GM21576 (cell line): ENCODE measurements around the gene FAM32A.

Source experiments
- ATAC-seq: cut with Tn5 transposase; IDR thresholded peaks from one replicate; pipeline ENCODE4 v1.9.1; 2021; ENCODE audit warnings: mild to moderate bottlenecking, moderate library complexity; ENCODE audit not compliant: unreplicated experiment

The FAM32A gene

DNA sequence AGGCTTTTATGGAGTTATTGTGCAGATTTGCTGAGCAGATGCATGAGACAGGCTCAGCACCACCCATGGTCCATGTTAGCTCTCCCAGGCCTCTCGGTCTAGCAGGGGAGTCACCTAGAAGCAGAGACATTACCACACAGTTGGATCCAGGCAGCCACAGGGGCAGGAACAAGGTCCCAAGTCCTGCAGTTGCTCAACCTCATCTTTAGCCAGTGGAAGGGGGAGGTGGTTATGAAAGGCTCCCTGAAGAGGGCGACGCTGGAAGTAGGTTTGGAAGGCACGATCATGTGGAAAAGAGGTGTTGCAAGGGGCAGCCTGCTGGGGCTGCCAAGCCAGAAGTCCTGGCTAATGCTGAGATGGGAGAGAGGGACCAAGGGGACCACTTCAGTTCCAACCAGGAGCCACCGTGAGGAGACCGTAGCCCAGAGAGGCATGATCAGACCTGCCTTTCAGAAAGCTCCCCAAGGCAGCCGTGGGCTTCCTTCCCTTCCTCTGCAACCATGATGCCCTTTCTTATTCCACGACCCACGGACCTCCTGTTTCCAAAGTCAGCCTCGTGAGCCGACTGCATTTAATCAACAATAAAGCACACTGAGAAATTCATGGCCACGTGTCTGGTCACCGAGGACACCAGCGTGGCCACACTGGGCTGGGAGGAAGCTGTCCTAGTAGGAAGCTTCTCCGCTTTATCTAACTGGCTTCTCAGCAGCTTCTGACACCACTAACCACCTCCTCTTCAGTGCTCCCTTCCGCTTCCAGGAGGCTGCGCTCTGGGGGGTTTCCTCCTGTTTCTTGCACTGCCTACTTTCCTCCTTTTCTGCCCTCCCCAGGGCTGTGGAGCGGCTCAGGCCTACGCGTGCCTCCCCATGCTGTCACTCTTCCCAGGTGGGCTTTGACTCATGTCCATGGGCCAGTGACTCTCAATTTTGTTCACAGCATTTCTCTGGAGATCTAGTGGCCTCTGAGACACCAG is 15.1 kb downstream of the FAM32A start:
- no peak for ATAC-seq

DNA sequence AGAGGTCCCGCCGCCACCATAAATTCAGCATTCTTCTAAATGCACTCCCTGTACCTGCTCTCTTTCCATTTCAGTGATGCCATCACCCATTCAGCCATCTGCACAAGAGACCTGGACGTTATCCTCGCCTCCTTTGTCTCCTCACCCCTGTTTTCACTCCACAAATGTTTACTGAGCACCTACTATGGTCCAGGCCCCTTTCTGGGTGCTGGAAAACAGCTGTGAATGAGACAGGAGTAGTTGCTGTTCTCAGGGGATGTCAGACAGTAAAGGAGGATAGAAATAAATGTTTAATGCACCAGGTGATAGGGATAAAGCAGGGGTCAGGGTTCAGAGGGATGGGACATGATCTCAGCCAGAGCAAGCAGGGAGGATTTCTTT is 15.8 kb downstream of the FAM32A start:
- no peak for ATAC-seq

DNA sequence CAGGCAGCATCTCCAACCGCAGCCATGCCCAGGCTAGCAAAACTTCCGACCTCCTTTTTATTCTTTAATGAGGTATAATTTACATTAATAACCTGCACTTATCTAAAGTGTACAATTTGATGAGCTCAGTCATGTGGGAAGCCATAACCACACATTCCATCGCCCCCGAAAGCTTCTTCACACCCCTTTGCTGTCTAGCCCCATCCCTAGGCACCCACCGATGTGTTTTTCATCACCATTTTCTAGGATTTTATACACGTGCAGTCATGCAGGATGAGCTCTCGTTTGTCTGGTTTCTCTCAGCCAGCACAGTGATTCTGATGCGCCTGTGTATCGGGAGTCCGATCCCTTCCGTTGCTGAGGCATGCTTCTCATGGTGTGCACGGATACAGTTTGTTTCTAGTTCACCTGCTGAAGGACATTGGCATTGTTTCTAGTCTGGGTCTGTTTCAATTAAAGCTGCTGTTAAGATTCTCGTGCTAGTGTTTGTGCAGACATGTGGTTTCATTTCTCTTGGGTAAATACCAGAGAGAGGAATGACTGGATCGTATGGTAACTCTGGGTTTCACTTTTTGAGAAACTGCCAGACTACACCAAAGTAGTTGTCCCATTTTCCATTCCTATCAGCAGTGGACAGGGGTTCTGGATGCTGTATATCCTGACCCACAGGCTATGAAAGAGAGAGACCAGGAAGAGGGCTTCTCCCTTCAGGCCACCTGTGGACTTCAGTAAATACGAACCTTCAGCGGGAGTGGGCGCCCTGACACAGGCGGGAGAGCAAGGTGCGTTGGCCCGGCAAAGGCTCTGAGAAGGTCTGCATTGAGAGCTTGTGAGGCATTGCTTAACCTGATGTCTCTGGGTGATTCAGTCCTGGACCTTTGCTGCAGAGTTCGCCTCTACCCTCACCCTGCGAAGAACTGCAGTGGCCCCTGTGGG is 17.4 kb downstream of the FAM32A start:
- no peak for ATAC-seq

DNA sequence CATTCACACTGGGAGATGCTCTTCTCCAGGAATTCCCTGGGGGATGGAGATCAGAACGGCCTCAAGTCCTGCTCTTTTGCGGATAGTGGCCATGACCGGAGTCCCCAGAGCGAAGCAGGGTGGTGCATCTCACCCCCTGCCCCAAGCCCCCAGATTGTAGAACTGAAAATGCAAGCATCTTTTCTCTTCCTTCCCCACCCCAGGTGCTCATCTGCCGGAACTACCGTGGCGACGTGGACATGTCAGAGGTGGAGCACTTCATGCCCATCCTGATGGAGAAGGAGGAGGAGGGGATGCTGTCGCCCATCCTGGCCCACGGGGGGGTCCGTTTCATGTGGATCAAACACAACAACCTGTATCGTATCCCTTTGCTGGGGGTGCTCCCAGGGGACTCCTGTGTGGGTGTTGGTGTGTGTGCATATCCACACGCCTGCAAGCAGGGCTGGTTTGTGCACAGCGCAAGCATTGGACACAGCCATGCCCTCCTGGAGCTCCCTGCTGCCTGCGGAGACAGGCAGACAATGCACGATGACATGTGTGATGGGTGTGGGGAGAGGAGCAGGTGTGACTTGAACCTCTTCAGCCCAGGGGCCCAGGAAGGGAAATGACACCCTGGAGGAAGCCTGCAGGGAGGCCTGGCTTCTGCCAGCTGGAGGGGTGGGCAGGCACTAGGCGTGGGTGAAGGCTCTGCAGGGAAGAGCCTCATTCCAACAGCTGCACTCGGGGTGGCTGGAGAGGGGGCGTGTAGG is 18.2 kb downstream of the FAM32A start:
- no peak for ATAC-seq

DNA sequence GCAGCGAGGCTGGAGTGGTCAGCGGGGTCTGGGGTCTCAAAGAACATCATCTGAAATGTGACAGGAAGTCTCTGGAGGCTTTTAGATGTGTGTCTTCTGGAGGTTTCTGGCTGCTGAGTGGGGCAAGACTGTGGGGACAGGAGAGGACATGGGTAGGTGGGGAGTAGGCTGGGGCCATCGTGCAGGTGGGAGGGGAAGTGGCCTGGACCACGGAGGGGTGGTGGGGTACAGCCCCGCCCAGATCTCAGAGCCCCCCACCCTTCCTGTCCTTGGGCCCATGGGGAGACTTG is 18.7 kb downstream of the FAM32A start:
- ATAC-seq = no peak

DNA sequence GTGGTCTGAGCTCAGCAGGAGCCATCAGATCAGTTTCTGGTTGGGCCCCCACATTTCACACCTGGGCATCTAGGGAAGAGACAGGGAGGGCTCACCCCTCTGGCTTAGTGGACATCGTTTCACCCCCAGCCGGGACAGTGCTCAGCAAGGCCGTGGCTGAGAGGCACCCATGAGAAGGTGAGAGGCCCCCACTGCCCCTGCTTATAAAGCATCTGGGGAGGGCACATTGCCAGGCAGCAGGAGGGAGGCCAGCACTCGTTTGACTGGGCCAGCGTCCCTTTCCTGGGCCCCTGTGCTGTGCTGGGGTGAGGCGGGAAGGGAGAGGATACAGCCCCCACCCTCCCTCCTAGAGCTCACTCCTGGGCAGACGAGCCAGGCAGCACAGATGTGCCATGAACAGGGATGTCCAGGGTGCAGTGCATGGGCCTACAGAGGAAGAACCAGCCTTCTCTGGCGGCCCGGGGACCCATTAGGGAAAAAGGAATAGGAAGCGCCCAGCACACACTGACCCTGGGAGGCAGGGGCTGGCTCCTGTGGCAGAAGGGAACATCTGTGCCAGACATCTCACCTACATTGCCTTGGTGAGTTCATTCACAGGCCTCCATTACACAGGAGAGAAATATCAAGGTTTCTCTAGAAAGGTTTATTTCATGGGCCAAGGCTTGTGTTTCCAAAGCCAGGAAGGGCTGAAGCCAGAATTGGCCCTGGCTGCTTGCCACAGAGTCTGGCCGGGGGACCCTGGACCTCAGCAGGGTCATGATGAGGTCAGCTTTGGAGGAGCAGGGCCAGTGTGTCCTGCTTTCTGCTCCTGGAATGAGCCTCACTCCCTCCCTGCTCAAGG is 20.2 kb downstream of the FAM32A start:
- no peak for ATAC-seq

DNA sequence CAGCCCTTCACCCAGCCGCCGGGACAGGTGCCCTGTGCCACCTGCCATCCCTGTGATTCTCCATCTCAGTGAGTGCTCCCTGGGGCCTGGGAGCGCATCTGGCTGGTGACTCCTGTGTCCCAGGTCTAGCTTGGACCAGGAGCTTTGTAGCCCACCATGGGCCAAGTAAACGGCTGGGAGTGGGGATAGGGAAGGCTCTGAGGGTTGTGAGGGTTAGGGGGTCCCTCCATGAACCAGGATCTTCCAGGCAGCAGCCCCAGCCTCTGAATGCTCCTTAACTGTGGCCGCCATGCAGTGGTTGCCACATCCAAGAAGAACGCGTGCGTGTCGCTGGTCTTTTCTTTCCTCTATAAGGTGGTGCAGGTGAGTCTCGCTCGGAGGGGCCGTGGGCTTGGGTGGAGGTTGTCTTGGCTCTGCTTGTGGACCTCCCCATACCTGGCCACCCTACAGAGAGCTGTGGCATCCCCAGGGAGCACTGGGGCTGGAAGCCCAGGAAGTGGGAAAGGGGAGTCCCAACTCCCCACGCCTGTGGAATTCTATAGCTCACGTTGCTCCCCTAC is 20.9 kb downstream of the FAM32A start:
- ATAC-seq = no peak

DNA sequence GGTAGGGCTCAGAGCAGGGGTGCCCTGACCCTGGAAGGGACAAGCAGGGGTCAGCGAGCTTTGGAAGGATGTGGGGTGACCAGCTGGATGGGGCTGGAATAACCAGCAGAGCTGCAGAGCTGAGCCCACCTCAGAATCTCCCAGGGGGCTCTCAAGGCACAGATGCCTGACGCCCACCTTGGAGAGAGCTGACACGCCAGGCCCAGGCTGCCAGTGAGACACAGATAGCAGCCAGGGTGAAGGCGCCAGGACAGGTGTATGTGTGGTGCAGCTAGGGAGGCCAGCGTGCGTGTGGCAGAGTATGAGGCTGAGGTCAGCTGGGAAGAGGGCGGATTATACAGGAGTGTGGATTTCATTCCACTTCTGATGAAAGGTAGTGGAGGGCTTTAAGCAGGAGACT is 21.4 kb downstream of the FAM32A start:
- ATAC-seq = no peak

DNA sequence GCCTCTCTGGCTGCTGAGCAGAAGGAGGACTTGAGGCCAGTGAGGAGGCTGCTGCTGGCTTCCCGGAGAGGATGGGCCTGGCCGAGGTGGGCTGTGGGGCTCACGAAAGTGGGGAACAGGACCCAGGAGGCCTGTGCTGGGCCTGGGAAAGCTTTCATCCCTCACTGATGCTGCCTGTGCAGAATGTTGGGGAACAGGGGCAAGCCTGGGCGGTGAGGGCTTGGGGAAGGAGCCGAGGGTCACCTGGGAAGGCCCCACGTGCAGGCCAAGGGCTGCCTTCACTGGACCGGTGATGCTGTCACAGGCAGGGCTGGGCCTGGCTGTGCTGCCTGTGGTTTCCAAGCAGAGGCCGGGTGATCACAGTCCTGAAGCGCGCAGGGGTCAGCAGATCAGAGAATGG is 21.9 kb downstream of the FAM32A start:
- no peak for ATAC-seq

DNA sequence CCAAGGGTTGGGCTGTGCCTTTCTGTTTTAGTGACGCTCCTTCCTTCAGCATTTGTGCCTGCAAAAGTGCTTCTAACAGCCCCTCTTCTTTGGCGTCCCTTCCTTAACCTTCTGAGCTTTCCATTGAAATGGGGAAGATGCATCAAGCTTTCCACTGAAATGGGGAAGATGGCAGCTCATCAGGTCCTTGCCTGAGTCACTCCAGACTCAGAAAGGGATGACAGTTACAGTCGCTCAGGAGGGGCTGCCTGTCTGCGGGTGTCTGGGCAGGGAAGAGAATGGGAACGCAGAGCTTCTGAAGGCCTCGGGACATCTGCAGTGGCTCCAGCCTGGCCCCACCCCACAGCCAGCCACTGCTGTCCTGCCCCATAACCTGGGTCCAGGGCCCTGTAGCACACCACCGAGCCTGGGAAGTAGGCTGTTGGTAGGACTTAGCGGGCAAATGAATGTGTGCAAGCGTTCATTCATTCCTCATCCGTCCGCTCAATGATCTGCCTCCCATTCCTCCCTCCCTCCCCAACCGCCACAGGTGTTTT is 22.3 kb downstream of the FAM32A start:
- no peak for ATAC-seq

DNA sequence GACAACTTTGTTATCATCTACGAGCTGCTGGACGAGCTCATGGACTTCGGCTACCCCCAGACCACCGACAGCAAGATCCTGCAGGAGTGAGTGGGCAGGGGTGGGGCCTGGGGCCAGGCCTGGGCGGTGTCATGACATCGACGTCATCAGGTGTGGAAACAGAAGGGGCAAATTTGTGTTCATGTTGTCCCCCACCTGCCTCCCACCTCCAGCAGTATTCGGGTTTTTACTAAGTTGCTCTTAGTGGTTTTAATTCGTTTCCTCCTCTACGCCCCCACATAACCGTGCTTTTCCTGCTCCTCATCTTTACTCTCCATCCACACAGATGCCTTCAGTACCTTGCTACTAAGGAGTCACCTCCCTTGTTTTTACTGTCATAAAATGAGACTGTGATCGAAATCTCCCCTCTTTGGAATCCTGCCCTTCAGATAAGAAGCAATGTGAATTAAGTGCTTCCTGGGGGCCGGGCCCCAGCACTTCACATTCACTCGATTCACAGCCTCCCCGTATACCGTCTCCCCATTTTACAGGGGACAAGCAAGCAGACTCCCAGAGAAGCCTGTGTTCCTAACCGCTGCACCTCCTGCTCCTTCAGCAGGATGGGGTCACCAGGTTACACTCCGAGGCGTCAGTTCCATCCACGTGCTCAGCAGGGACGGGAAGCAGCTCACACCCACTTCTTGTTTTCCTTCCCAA is 23.0 kb downstream of the FAM32A start:
- ATAC-seq = no peak

DNA sequence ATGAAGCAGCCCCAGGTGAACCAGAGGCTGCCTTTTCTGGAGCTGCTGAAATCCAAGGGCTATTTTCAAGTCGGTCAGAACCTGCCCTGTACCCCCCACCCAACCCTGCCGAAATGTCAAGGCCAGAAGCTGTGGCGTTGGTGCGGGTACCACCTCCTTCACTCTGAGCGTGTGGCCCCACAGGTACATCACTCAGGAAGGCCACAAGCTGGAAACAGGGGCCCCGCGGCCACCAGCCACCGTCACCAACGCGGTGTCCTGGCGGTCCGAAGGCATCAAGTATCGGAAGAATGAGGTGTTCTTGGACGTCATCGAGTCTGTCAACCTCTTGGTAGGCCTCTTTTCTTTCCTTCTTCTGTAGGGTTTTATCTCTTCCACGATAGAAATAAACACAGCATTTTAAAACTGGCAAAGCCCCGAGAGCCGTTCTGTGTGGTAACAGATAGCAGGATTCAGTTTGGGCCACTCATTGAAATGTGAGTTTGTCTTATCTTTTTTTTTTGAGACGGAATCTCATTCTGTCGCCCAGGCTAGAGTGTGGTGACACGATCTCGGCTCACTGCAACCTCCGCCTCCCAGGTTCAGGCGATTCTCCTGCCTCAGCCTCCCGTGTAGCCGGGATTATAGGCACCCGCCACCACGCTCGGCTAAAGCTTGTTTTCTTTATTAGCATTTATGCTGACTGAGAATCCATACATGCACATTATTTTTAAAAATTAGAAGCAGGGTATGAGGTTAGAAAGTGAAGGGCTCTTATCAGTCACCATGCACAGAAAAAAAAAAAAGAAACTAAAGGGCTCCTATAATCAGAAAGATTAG is 23.8 kb downstream of the FAM32A start:
- ATAC-seq = no peak

DNA sequence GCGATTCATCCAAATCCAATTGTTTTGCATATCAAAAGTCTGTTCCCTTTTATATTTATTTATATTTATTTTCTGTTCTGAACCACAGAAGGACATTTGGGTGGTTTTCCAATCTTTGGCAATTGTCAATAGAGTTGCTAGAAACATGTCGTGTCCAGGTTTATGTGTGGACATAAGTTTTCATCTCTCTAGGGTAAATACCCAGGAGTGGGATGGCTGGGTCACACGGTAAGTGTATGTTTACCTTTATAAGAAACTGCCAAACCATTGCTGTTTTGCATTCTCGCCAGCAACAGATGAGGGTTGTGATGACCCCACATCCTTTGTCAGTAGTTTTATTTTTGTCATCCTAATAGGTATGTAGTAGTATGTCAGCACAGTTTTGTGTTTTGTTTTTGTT is 25.0 kb downstream of the FAM32A start:
- ATAC-seq = no peak

DNA sequence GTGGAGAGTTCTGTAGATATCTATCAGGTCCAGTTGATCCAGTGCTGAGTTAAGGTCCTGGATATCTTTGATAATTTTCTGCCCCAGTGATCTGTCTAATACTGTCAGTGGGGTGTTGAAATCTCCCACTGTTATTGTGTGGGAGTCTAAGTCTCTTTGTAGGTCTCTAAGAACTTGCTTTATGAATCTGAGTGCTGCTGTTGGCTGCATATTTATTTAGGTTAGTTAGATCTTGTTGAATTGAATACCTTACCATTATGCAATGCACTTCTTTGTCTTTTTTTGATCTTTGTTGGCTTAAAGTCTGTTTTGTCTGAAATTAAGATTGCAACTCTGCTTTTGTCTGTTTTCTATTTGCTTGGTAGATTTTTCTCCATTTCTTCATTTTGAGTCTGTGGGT is 27.9 kb downstream of the FAM32A start:
- no peak for ATAC-seq

DNA sequence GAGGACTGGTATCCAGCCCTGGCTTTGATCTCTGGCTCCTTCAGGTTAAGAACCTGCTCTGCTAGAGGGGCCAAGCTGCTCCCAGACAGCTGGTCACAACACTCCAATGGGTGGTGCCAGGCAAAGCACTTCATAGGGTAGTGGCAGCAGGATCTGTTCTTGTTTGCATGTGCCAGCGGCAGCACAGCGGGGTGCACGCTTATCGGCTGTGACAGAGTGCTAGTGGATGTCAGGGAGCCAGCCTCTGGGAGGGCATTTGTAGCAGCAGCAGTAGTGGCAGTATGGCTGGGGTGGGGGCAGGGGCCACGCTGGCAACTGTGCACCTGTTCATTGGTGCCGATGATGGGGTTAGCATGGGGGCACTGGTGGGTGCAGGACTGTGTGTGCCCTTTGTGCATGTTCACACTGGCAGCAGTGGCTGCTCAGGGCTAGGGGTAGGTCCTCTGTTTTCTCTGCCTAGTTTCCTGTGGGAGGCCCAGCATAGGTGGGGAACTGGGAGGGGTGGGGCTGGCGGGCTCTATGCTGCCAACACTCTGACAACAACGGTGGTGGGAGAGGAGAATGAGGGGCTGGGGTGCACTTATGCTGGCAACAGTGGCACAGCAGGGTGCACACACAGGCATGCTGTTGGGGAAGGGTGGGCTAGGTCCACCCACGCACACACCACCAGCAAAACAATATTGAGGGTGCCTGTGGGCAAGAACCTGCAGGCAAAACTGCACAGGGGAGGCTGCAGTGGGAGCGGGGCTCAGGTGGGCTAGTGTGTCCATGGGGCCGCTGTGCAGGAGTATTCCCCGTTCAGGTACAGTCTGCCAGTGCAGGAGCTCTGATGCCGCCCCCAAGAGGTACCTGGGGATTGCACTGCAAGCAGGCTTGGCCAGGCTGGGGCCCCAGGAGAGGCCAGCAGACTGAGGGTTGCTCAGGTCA is 31.8 kb downstream of the FAM32A start:
- ATAC-seq = no peak

DNA sequence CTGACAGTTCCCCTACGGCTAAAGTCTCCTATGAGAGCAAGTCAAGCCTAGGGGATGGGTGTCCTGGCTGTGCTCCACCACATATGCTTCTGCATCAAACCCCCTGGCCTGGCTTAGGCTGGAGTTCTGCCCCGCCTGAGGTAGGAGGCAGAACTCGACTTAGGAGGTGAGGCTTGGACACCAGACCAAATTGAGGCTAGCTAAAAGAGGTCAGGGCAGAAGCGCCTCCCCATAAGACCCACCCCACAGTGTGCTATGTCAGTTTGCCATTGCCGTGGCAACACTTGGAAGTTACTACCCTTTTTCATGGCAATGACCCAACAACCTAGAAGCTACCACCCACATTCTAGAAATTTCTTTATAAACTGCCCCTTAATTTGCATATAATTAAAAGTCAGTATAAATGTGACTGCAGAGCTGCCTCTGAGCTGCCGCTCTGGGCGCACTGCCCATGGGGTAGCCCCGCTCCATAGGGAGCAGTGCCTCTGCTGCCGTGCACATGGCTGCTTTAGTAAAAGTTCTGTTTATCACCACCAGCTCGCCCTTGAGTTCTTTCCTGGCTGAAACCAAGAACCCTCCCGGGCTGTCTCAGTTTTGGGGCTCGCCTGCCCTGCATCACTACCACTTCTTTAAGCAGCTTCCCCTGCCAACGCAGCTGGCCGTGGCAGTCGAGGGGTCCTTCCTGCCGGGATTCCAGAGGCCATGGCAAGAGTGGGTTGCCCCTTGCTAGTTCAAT is 32.7 kb downstream of the FAM32A start:
- ATAC-seq = no peak

DNA sequence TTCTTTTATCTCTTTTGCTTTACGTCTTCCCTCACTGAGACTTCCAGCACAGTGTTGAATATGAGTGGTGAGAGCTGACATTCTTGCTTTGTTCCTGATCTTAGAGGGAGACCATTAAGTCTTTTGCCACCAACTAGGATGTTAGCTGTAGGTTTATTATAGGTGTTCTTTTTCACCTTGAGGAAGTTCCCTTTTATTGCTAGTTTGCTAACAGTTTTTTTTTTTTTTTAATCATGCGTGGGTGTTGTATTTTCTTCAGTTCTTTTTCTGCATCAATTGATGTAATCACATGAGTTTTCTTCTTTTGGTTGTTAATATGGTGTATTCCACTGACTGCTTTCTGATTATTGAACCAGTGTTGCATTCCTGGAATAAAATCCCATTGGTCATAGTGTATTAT is 33.6 kb downstream of the FAM32A start:
- ATAC-seq = no peak
